B cell (primary cell): ENCODE data around the gene TNP2. TPM values are rescaled to one million over a fixed set of nuclear protein-coding genes. Genes with fewer than 3 reads are reported as not detected.

Experiments
- ATAC-seq: fragments of 200-7000 bp; cut with Tn5 transposase; one replicate; pipeline ENCODE4 v1.10.0; 2021; ENCODE audit warnings: low read depth, mild to moderate bottlenecking, moderate number of reproducible peaks, moderate library complexity
- CTCF ChIA-PET: fragments of 350-600 bp; sonication (Branson Sonifier 250); formaldehyde crosslinking; loops from one replicate; lab custom pipeline; 2021; ENCODE audit warnings: antibody characterized with exemption, inconsistent platforms; lab: Charles Lee
- POLR2A ChIA-PET: fragments of 350-600 bp; sonication (Branson Sonifier 250); formaldehyde crosslinking; loops from one replicate; lab custom pipeline; 2021; ENCODE audit warnings: antibody characterized with exemption; lab: Charles Lee
- DNase-seq: peaks from one replicate; pipeline ENCODE4 v3.0.0; 2013
- H2AFZ ChIP-seq: 2 replicates; pipeline ENCODE4 v1.6.1; 2012; ENCODE audit warnings: mild to moderate bottlenecking, low read depth, low read length; ENCODE audit not compliant: insufficient read depth, poor library complexity, severe bottlenecking
- H3K27ac ChIP-seq, 2 donors: 1 replicate in 1 of 2; 2 replicates in 1 of 2; pipeline ENCODE4 v1.5.1; 2012 to 2013; ENCODE audit warnings: low read length in 2 of 2, mild to moderate bottlenecking in 2 of 2, moderate library complexity in 1 of 2
- H3K27me3 ChIP-seq, 4 experiments: fragments of 200-600 bp in 1 of 4; sonication (generic) in 1 of 4; replicated peaks in 1 of 4; 1 replicate in 2 of 4; 2 replicates in 2 of 4; pipeline versions ENCODE4 v1.6.1 to v1.7.0; 2013 to 2016; ENCODE audit warnings: low read length in 3 of 4, mild to moderate bottlenecking in 2 of 4, mixed read lengths in 1 of 4, moderate library complexity in 1 of 4; ENCODE audit not compliant: insufficient read depth in 4 of 4, control insufficient read depth in 3 of 4; ENCODE audit errors: control extremely low read depth in 1 of 4
- H3K36me3 ChIP-seq, 2 experiments: replicated peaks in 1 of 2; 1 replicate in 1 of 2; 2 replicates in 1 of 2; pipeline versions ENCODE4 v1.6.1 to v1.7.1; 2013; ENCODE audit warnings: low read length in 1 of 2; ENCODE audit not compliant: insufficient read depth in 2 of 2, control insufficient read depth in 1 of 2; ENCODE audit errors: control extremely low read depth in 1 of 2, extremely low read depth in 1 of 2
- H3K4me1 ChIP-seq, 2 donors: fragments of 200-600 bp in 1 of 2; sonication (generic) in 1 of 2; 1 replicate in 1 of 2; 2 replicates in 1 of 2; pipeline versions ENCODE4 v1.5.1 to v1.6.1; 2013 to 2017; ENCODE audit warnings: low read length in 2 of 2; ENCODE audit not compliant: control insufficient read depth in 2 of 2, insufficient read depth in 2 of 2
- H3K4me2 ChIP-seq: replicated peaks from 2 replicates; pipeline ENCODE3; 2012; ENCODE audit warnings: mild to moderate bottlenecking, low read depth, low read length; ENCODE audit not compliant: poor library complexity, severe bottlenecking
- H3K4me3 ChIP-seq, 5 experiments: fragments of 200-600 bp in 1 of 5; sonication (generic) in 1 of 5; 1 replicate in 3 of 5; 2 replicates in 2 of 5; pipeline versions ENCODE4 v1.5.1 to v1.7.0; 2011 to 2016; ENCODE audit warnings: low read length in 4 of 5, mild to moderate bottlenecking in 4 of 5, low read depth in 2 of 5, control low read depth in 1 of 5, moderate library complexity in 1 of 5; ENCODE audit not compliant: insufficient read depth in 1 of 5; ENCODE audit errors: control extremely low read depth in 1 of 5, extremely low read depth in 1 of 5
- H3K79me2 ChIP-seq: fragments of 200-600 bp; sonication (generic); one replicate; pipeline ENCODE4 v1.6.0; 2016; ENCODE audit warnings: low read length; ENCODE audit not compliant: control insufficient read depth, insufficient read depth
- H3K9ac ChIP-seq: fragments of 200-600 bp; sonication (generic); 2 replicates; pipeline ENCODE4 v1.6.1; 2017; ENCODE audit warnings: mild to moderate bottlenecking, low read length, moderate library complexity
- H3K9me3 ChIP-seq, 3 donors: one replicate each; pipeline versions ENCODE4 v1.6.1 to v1.7.1; 2013; ENCODE audit warnings: low read length in 2 of 3; ENCODE audit not compliant: control insufficient read depth in 2 of 3, insufficient read depth in 1 of 3; ENCODE audit errors: control extremely low read depth in 1 of 3
- H4K20me1 ChIP-seq: 2 replicates; pipeline ENCODE4 v1.6.0; 2012; ENCODE audit warnings: mild to moderate bottlenecking, low read length; ENCODE audit not compliant: insufficient read depth, control insufficient read depth, poor library complexity, severe bottlenecking
- H3K27ac Mint-ChIP-seq: one replicate; pipeline ENCODE4 v1.8.0; 2021; ENCODE audit warnings: mixed read lengths
- H3K27me3 Mint-ChIP-seq: one replicate; pipeline ENCODE4 v1.8.0; 2021; ENCODE audit warnings: mixed read lengths
- H3K4me1 Mint-ChIP-seq: one replicate; pipeline ENCODE4 v1.8.0; 2021; ENCODE audit warnings: mixed read lengths
- H3K4me3 Mint-ChIP-seq: one replicate; pipeline ENCODE4 v1.8.0; 2021; ENCODE audit warnings: mixed read lengths
- H3K9me3 Mint-ChIP-seq: one replicate; pipeline ENCODE4 v1.8.0; 2022; ENCODE audit warnings: mixed read lengths; ENCODE audit not compliant: insufficient read depth
- EZH2 ChIP-seq: IDR thresholded peaks from 2 replicates; pipeline ENCODE4 v1.6.1; 2012; ENCODE audit warnings: borderline replicate concordance, low read depth, mild to moderate bottlenecking, moderate library complexity, low read length; ENCODE audit not compliant: insufficient read depth, poor library complexity, severe bottlenecking
- WGBS: methylation state at CpG from one replicate; pipeline ENCODE4 v1.1.5; 2013; ENCODE audit warnings: missing lambda C conversion rate; ENCODE audit not compliant: insufficient coverage; 5-methylcytosine and 5-hydroxymethylcytosine counted together
- intact Hi-C: fragments of 100-400 bp; cut with micrococcal nuclease; formaldehyde crosslinking; loops from one replicate; pipeline ENCODE4 v1.10.0; 2022
- polyA plus RNA-seq: library from polyadenylated mRNA; depleted of rRNA; stranded (reverse); fragments of >200 nt; gene quantifications from 2 replicates; pipeline ENCODE4 v1.2.3, GENCODE V29; 2012
- total RNA-seq, 2 donors: library from RNA; stranded (reverse); fragments of 120-200 nt in 1 of 2; gene quantifications; 1 replicate in 1 of 2; 2 replicates in 1 of 2; pipeline versions ENCODE4 v1.2.3 to v1.2.4, GENCODE V29; 2013 to 2022
- TF ChIP-seq, protein P1 (sequence below): fragments of 200-600 bp; IDR thresholded peaks from one replicate; pipeline ENCODE4 v1.8.0; 2022; ENCODE audit warnings: antibody characterized with exemption, mild to moderate bottlenecking

TNP2 gene
- total and polyA plus RNA-seq, 2 donors (not counting 1 experiment from before 2014, with no cell fraction given), result not detected

DNA sequence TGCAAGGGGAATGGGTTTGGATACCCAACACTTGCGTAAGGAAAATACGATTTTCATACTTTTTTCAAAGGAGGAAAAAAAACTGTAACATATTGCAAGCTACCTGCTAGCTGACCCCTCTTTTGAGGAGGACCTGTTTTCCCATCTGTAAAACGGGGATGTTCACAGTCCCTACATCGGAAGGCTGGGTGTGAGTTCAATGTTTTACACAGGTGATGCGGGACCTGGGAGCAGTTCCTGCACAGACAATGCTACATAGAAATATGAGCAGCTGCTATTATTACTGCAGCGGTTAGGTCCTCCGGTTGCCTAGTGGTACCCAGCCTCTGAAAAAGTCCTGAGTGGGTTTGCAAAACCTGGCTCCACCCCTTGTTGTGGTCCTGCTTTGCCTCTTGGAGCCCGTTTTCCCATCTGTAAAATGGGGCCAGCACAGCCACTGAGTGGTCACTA lies 16.6 kb downstream of the TNP2 start:
- CTCF ChIA-PET, result interaction anchor here (0.6 to 10.3 kb wide), 10 partner anchors 28 to 289 kb away, joined by 3 to 223 read pairs (median 6); no protein-coding TSS in a partner anchor
- DNase-seq, result no peak

More for the DNA sequence above, 16.6 kb downstream of the TNP2 start:
- ATAC-seq, result no peak
- Histone ChIP-seq H3K27me3 (no peaks in the 10 kb centered on the region), H3K4me1 (peaks cover 36 to 42% of the 10 kb centered on the region in 2 donors), H2AFZ (no peak overlapping the region), H4K20me1 (peaks cover 50% of the 10 kb centered on the region), H3K9ac (no peak overlapping the region), H3K4me3 (no peak overlapping the region), H3K9me3 (no peaks in the 10 kb centered on the region), H3K27ac (no peak overlapping the region), H3K79me2 (peaks cover 20% of the 10 kb centered on the region), H3K36me3 (peaks cover 2 to 17% of the 10 kb centered on the region in 2 experiments), H3K4me2 (peak overlapping the region; percentile 98)
- Mint-ChIP-seq H3K27ac (peak overlapping the region; percentile 83), H3K27me3 (no peaks in the 10 kb centered on the region), H3K4me1 (peaks cover 52% of the 10 kb centered on the region), H3K9me3 (no peaks in the 10 kb centered on the region), H3K4me3 (peak overlapping the region; percentile 89)
- TF ChIP-seq EZH2, result no peak
- TF ChIP-seq, protein P1, sequence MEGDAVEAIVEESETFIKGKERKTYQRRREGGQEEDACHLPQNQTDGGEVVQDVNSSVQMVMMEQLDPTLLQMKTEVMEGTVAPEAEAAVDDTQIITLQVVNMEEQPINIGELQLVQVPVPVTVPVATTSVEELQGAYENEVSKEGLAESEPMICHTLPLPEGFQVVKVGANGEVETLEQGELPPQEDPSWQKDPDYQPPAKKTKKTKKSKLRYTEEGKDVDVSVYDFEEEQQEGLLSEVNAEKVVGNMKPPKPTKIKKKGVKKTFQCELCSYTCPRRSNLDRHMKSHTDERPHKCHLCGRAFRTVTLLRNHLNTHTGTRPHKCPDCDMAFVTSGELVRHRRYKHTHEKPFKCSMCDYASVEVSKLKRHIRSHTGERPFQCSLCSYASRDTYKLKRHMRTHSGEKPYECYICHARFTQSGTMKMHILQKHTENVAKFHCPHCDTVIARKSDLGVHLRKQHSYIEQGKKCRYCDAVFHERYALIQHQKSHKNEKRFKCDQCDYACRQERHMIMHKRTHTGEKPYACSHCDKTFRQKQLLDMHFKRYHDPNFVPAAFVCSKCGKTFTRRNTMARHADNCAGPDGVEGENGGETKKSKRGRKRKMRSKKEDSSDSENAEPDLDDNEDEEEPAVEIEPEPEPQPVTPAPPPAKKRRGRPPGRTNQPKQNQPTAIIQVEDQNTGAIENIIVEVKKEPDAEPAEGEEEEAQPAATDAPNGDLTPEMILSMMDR, result no peak
- POLR2A ChIA-PET, result interaction anchor here (0.5 to 2.6 kb wide), 13 partner anchors 28 to 302 kb away, joined by 3 to 15 read pairs (median 5); partner anchors contain the start of gene RMI2
- 80% methylated on average over 4 of the region's 8 CpGs for WGBS
- intact Hi-C loops, result loop anchor here (2.0 to 10.0 kb wide), 3 partner anchors 20 to 662 kb away; partner anchors contain the start of gene GSPT1
